Measurements from ENCODE around the gene GSK3B. TPM values are rescaled to one million over a fixed set of nuclear protein-coding genes. Genes with fewer than 3 reads are reported as not detected.

GSK3B gene
- total and polyA plus RNA-seq, 2 donors (not counting 3 experiments of a cell fraction or from before 2014, with no cell fraction given) = 22.1 to 50.1 TPM

GRCh38 chr3:119934249-119934648 lies 160.0 kb downstream of the GSK3B start:
- no peak for FAIRE-seq
- H3K4me2 ChIP-seq (ENCODE audit: insufficient read depth, low read length) = no peak overlapping the region
- H3K4me1 ChIP-seq (ENCODE audit: control insufficient read depth, extremely low read depth, insufficient read depth, low read length) = no peaks in the 10 kb centered on the region
- no peak overlapping the region for H3K9ac ChIP-seq (replicated peaks; ENCODE audit: extremely low read depth, insufficient read depth, low read length)
- H3K79me2 ChIP-seq (ENCODE audit: control insufficient read depth, insufficient read depth, low read length) = peaks cover 69% of the 10 kb centered on the region
- no peak overlapping the region for H3K27ac ChIP-seq (ENCODE audit: insufficient read depth, low read depth, low read length)
- CTCF ChIA-PET = no interaction called here
- peaks cover 9% of the 10 kb centered on the region for H4K20me1 ChIP-seq (replicated peaks; ENCODE audit: control insufficient read depth, extremely low read depth, insufficient read depth, low read length)
- no peaks in the 10 kb centered on the region for H3K9me1 ChIP-seq (replicated peaks; ENCODE audit: control insufficient read depth, extremely low read depth, insufficient read depth, low read length)
- no TSS peak for BruUV-seq (replicated peaks)
- POLR2A ChIA-PET = no interaction called here
- no peak overlapping the region for H3K4me3 ChIP-seq (replicated peaks in 1 of 3; ENCODE audit: insufficient read depth in 1 of 3, low read depth in 1 of 3, low read length in 3 of 3)
- dilution Hi-C loops (cut with MboI; ENCODE audit: extremely low pct_ligation_motif_present, low sequenced_read_pairs) (no loop called here), intact Hi-C loops (cut with micrococcal nuclease) (no loop called here)
- no peaks in the 10 kb centered on the region for H3K36me3 ChIP-seq (ENCODE audit: control insufficient read depth in 2 of 2, extremely low read depth in 1 of 2, insufficient read depth in 2 of 2, low read length in 2 of 2)
- H3K27me3 ChIP-seq (ENCODE audit: control insufficient read depth in 2 of 2, insufficient read depth in 2 of 2, low read length in 2 of 2) = no peaks in the 10 kb centered on the region
- DNase-seq (ENCODE audit: low read depth, low spot score) = no peak
- no peaks in the 10 kb centered on the region for H3K9me3 ChIP-seq (replicated peaks; ENCODE audit: control insufficient read depth, insufficient read depth, low read length)
- TF ChIP-seq CTCF (IDR thresholded peaks at IDR 0.05; ENCODE audit: extremely low read depth in 1 of 2, insufficient read depth in 1 of 2, low read depth in 1 of 2, low read length in 2 of 2) = no peak
- no peak for TF ChIP-seq POLR2AphosphoS5 (IDR thresholded peaks at IDR 0.05; ENCODE audit: insufficient read depth, low read depth, low read length)
- H2AFZ ChIP-seq (ENCODE audit: low read depth, low read length) = no peak overlapping the region

- Histone ChIP-seq H4K20me1 (replicated peaks; ENCODE audit: control insufficient read depth, extremely low read depth, insufficient read depth, low read length) (peaks cover 9% of the 10 kb centered on the region), H3K4me3 (replicated peaks in 1 of 3; ENCODE audit: insufficient read depth in 1 of 3, low read depth in 1 of 3, low read length in 3 of 3) (no peak overlapping the region), H2AFZ (ENCODE audit: low read depth, low read length) (no peak overlapping the region), H3K27ac (ENCODE audit: insufficient read depth, low read depth, low read length) (no peak overlapping the region), H3K36me3 (ENCODE audit: control insufficient read depth in 2 of 2, extremely low read depth in 1 of 2, insufficient read depth in 2 of 2, low read length in 2 of 2) (no peaks in the 10 kb centered on the region), H3K9ac (replicated peaks; ENCODE audit: extremely low read depth, insufficient read depth, low read length) (no peak overlapping the region), H3K27me3 (ENCODE audit: control insufficient read depth in 2 of 2, insufficient read depth in 2 of 2, low read length in 2 of 2) (no peaks in the 10 kb centered on the region), H3K4me2 (ENCODE audit: insufficient read depth, low read length) (no peak overlapping the region), H3K9me1 (replicated peaks; ENCODE audit: control insufficient read depth, extremely low read depth, insufficient read depth, low read length) (no peaks in the 10 kb centered on the region), H3K79me2 (ENCODE audit: control insufficient read depth, insufficient read depth, low read length) (peaks cover 68% of the 10 kb centered on the region), H3K4me1 (ENCODE audit: control insufficient read depth, extremely low read depth, insufficient read depth, low read length) (no peaks in the 10 kb centered on the region), H3K9me3 (replicated peaks; ENCODE audit: control insufficient read depth, insufficient read depth, low read length) (no peaks in the 10 kb centered on the region)
- DNase-seq (ENCODE audit: low read depth, low spot score) (no peak), FAIRE-seq (no peak)
- intact Hi-C loops (cut with micrococcal nuclease) (loop anchor here (2.0 kb wide), 1 partner anchor 20 kb away; no protein-coding TSS in a partner anchor), dilution Hi-C loops (cut with MboI; ENCODE audit: extremely low pct_ligation_motif_present, low sequenced_read_pairs) (no loop called here)
- ChIA-PET POLR2A (no interaction called here), CTCF (no interaction called here)
- no TSS peak for BruUV-seq (replicated peaks)
- TF ChIP-seq MAX (IDR thresholded peaks at IDR 0.05; ENCODE audit: insufficient read depth, insufficient read length) = no peak
- TF ChIP-seq FOS (IDR thresholded peaks at IDR 0.05; ENCODE audit: borderline replicate concordance, insufficient read depth, low read length) = no peak
- no peak for TF ChIP-seq GATA2 (IDR thresholded peaks at IDR 0.05; ENCODE audit: insufficient read depth, insufficient read length, low read depth, low read length)
- TF ChIP-seq CTCF (IDR thresholded peaks at IDR 0.05; ENCODE audit: extremely low read depth in 1 of 2, insufficient read depth in 1 of 2, low read depth in 1 of 2, low read length in 2 of 2) = no peak
- TF ChIP-seq MYC (IDR thresholded peaks at IDR 0.05; ENCODE audit: low read depth, low read length) = no peak
- TF ChIP-seq JUN (IDR thresholded peaks at IDR 0.05; ENCODE audit: borderline replicate concordance, insufficient read depth, insufficient read length, low read depth) = no peak
- TF ChIP-seq EZH2 (IDR thresholded peaks at IDR 0.05; ENCODE audit: borderline replicate concordance, low read depth, low read length, severe bottlenecking) = no peak
- no peak for TF ChIP-seq POLR2A (IDR thresholded peaks at IDR 0.05; ENCODE audit: low read depth, low read length)
- TF ChIP-seq POLR2AphosphoS5 (IDR thresholded peaks at IDR 0.05; ENCODE audit: insufficient read depth, low read depth, low read length) = no peak
Measured at GRCh38 chr3:119933207-119933606, 161.0 kb downstream of the GSK3B start.
